Ammon's horn (tissue), 1 donor: Measurements from ENCODE around the gene ZFAND3.
A peak's percentile ranks its signal among the peaks of the same experiment; 100 is the strongest.
"Not testable (repeated sequence)": the region's sequence is repeated elsewhere in the genome, so short reads cannot be mapped to it uniquely, and the experiment has no call there.

Source experiments
- DNase-seq: peaks from one replicate; pipeline ENCODE4 v3.0.0-alpha.2; 2016; ENCODE audit warnings: low spot score

The ZFAND3 gene

DNA sequence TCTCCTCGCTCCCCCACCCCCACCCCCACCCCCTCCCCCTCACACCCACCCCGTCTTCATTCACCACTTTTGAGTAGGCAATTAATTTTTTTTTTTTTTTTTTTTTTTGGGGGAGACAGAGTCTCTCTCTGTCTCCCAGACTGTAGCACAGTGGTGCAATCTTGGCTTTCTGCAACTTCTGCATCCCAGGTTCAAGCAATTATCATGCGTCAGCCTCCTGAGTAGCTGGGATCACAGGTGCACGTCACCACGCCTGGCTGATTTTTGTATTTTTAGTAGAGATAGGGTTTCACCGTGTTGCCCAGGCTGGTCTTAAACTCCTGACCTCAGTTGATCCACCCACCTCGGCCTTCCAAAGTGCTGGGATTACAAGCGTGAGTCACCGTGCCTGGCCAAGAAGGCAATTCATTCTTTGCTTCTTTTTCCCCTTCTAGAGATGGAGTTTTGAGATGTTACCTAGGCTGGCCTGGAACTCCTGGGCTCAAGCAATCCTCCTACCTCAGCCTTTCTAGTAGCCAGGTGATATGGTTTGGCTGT is 230.4 kb downstream of the ZFAND3 start:
- DNase-seq, result not testable (repeated sequence)

- DNase-seq, result no peak
Measured at GRCh38 chr6:38051819-38052434, 232.4 kb downstream of the ZFAND3 start.

DNA sequence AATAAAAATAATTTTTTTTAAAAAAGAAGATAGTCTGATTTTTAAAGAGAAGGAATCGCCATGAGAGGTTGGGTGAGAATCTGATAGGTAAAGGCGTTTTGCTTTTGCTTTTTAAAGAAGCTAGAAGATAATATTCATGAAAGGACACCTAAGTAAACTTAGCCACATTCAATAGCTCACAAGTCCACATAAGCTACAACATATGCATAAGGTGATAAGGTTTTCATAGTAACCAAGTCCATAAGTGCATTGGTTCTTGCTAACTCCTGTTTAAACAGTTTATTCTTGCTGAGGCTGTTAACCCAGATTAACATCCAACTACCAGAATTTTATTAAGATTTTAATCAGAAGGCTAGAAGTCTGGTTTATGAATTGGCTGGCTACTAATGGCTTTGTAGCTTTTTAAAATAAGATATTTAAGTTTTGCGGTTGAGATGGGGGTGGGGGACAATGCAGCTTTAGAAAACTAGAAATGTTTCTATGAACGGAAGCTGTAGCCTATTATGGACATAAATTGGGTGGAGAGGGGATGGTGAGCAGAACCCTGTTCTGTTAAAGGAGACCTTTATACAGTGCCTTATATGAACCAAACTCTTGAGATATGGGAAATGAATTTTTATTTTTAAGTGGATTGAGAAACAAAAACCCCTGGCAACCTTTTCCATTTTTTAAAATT is 235.1 kb downstream of the ZFAND3 start:
- DNase-seq, result no peak

DNA sequence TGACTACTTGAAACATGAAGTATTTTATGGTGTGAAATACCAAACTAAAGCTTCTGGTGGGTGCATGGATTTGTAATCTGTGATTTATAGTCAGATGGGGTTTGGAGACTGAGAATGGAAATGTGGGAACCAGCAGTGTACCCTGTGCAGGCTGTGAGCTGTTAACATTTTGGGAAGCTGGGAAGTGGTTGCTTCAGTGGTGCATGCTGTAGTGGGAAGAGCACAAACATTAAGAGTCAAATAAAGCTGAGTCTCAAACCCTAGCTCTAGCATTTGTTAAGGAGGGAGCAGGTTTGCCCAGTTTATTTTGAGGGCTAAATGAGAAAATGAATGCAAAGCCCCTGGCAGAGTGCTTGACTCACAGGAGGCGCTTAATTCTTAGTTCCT is 235.7 kb downstream of the ZFAND3 start:
- peak; percentile 20 for DNase-seq

DNA sequence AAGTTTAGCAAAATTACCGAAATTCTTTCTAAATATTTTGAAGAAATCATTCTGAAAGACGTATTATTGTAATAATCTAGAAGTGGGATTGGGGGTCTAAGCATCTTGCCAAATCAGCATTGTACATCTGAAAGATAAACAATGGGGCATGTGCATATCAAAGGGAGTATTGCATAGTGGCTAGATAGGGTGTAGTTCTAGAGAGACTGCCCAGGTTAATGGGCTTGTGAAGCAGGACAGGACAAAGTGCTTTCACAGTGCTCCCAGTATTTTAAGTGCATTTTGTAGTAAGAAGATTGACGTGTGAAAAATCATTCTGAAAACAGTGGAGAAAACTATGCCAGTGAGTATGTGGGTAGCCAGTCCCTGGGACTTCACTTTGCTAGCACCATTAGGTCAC is 236.8 kb downstream of the ZFAND3 start:
- DNase-seq, result no peak

DNA sequence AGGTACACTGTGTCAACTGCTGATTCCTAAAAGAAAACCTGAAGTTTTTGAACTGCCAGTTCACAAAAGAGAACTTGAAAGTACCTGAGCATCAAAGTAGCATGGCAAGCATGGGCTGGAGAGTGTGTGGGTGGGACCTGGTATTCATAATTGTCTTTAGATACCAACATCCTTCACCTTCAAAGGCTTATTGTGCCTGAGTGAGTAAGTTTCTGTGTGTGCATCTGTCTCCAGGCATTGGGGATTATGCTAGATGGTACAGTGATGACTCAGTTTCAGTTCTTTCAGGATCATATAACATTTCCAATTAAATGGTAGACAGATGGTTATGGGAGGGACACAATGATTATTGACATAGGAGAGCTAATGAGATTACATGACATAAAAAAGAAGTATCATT is 238.5 kb downstream of the ZFAND3 start:
- peak; percentile 5 for DNase-seq

DNA sequence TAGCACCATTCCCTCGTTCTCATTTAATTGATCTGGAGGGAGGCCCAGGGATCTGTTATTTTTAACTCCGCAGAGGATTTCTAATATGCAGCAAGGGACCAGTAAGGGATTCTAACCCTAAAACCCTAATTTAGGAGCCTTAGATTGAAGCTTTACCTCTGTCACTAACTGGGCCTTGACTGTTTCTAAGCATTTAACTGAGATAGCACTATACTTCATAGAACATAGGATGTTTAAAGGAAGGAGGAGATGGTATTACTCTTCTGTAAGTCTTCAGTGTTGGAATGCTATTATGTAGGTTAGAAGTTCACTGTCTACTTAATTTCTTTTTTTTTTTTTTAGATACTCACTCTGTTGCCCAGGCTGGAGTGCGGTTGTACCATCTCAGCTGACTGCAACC is 242.5 kb downstream of the ZFAND3 start:
- no peak for DNase-seq

DNA sequence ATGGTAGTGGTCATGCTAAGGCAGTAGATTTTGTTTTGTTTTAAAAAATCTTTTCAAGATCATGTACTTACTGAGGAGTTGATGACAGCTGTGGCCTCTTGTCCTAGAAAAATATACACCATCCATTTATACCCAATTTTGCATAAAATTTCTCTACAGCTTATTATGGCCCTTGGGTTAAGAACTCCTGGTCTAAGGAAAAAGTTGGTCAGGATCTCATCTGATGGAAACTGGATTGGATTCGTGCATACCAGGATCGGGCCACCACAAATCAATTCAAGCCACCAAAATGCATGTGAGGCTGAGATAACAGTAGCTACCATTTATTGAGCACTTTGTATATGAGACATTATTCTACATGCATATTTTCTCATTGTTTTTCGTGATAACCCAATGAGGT is 244.4 kb downstream of the ZFAND3 start:
- DNase-seq, result no peak

- DNase-seq, result no peak
Measured at GRCh38 chr6:38064431-38064830, 244.9 kb downstream of the ZFAND3 start.

DNA sequence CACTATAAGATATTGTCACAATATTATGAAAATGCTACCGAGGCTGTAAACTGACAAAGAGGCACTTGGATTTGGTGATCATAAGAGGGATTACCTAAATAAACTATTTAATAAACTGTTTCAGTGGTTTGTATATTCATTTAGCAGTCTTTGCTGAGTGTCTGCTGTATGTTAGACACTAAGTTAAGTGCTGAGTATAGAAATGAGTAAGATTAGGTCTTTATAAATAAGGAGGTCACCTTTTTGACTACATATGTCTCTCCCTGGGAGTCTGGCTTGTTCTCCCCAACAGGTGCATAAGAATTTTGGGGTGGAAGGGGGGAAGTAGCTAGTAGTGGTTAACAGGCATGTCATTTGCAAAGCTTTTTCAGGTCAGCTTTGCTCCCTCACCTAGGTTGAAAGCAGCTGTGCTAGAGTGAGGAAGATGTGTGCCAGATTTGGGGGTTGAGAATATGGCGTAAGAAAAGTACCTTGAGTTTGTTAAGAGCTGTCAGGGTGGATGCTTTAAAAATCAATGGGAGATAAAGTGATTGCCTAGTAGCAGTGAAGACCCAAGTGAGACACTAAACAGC is 246.3 kb downstream of the ZFAND3 start:
- DNase-seq, result no peak

DNA sequence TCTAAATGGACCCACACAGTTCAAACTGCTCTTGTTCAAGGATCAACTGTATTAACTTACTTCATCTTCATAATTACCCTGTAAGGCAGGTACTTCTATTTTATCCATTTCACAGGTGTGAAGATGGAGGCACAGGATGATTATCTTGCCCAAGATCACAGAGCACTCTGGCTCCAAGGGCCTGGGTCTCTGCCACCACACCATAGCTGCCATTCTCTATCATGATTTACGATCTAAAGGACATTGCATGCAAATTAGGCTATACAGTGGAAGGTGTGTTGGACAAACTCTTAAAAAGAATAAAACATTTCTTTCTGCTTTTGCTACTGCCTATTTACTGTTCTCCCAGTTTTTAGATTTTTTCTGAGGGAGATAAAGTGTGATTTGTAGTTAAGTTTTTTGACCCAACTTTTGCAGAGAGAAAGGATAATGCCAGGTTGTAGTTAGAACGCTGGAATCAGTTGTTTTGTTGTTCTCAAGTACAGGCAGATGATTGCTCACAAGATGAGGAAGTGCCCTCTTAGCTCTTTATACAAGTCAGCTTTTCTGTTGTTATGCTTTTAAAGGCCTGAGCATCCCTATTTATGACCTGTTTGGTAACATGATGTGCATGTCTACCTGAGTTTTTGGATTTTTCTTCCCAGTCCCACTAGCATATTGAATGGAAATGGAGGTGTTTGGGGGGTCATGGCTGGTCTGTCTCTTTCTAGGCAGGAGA is 247.9 kb downstream of the ZFAND3 start:
- no peak for DNase-seq

GRCh38 chr6:38068854-38069590 is 249.5 kb downstream of the ZFAND3 start:
- DNase-seq, result peak; percentile 22

- no peak for DNase-seq
Measured at GRCh38 chr6:38077488-38078030, 258.0 kb downstream of the ZFAND3 start.

DNA sequence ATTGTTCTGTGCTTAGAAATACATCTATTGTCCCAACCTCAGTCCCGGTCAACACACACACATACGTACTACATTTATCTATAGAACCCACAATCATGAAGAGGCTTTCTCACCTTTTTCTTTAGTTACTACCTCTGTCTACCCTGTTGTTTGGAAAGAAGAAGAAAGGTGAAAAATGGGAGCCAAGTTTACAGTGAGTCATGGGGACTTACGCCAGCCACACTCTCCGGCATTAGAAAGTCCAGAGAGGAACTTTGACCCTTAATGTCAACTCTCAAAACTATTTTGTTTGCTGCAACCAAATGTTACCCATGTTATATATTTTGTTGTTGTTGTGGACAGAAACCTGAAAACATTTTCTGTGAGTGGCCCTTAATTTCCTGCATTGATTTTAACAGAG is 259.1 kb downstream of the ZFAND3 start:
- DNase-seq, result no peak

DNA sequence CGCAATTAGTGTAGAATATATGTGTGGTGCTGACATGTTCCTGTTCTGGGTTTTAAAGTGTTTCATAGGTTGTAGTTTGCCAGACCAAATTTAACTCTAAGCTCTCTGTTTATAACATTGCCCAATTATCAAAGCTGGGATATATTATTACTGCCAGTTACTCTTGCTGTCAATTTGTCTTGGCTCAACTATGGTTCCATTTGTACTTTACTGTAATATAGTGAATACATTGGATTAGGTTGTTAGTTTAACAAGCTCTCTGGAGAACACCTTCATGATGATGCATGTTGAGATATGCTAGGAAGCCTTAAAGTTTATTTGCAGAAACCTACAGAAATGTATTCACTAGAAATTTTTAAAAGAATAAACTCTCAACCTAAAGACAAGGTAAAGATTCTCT is 259.6 kb downstream of the ZFAND3 start:
- DNase-seq, result no peak

DNA sequence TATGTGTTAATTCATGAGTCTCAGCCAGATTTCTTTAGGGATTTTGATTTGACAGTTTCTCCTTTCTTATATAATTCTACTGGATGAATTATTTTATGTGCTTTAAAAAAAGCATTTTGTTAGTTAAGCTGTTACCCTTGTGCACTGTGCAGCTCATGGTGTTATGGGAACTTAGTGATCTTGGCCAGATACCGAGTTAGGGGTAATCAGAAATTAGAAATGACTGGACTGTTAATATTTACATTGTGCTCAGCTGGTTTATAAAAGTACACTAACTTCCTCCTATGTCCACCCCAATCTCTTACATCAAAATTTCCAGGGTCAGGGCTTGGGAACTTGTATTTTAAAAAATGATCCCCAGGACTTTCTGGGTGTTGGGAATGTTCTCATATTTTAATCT is 260.0 kb downstream of the ZFAND3 start:
- DNase-seq, result no peak

DNA sequence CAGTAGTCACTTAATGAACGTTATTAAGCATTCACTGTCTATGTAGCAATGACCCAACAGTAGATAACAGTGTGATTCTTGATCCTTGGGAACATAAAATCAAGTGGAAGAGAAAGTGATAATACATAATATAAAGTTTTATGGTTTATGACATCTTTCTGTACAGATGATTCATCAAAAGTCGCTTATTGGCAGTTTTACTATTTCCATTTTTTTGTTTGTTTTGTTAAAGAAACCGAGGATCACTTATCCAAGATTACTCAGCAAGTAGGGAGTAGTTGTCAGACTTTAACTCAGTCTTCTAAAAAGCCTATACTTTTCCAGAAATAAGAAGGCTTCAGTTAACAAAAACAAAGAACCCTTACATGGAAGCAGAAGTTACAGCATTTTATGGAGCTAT is 260.8 kb downstream of the ZFAND3 start:
- no peak for DNase-seq

DNA sequence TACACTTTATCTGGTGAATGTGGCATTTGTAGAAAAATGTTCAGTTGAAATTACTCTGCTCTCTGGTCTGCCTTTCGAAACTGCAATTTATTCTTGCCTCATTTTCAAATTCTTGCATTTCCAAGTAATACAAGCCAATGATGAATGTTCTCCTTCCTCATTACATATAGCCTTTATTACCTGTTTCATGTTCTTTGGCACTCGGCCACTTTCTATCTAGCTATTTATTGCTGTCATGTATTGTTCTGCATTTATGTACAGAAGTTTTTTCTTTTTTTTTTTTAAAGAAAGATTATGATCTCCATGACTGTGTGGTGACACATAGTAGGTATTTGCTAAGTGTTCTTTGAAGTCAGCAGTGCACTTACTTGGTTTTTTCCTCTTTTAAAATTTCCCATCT is 261.4 kb downstream of the ZFAND3 start:
- no peak for DNase-seq

DNA sequence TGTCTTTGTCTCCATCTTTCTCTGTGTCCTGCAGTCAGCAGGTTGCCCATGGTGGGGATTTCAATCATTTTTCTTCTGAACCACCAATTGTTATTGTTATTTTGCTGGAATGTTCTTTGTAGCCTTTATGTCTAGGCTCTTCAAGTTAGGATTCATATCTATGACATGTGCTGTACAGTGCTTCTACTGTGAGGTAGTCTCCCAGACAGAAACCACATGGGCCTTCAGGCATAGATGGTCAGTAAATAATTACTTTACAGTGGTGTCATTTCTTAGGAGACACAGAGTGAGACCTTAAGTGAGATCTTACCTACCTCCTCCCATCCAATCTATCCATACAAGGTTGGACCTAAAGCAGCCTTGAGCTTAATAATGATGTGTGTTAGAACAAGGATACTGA is 265.5 kb downstream of the ZFAND3 start:
- no peak for DNase-seq

DNA sequence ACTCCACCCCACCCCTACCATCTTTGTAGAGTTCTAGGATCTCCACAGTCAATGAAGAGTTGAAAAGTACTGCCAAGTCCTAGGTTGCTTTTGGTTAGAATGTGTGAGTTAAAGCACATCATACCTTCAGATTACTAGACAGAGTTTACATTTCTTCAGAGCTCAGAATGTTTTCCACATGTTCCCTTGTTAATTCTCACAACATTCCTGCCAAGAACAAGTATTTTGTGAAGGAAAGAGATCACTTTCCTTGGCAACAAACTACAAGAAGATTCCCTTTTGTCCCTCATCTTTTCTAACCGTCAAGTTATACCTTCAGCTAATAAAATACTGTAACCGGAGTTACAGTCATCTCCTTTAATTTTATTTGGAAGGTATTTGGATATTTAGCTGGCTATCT is 266.8 kb downstream of the ZFAND3 start:
- no peak for DNase-seq

GRCh38 chr6:38088010-38088409 is 268.5 kb downstream of the ZFAND3 start:
- no peak for DNase-seq

DNA sequence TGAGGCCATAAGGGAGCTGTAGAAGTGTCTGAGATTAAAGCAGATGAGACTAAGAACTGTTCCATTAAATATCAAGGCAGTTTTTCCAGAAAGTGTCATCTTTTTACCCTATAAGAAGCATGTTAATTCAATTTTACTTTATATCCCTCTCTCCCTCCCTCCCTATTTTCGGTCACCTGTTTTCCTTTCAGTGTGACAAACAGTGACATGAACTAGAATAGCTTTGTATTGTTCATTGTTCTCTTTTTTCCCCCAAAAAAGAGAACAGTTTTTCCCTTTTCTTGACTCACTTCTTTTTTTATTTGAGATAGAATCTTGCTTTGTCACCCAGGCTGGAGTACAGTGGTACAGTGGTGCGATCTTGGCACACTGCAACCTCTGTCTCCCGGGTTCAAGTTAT is 269.3 kb downstream of the ZFAND3 start:
- DNase-seq, result no peak
